HEK293T (cell line): ENCODE results near the gene RANGAP1.

Source experiments
- BHLHE40 ChIP-seq: fragments of 450-650 bp; IDR thresholded peaks from 2 replicates; pipeline ENCODE4 v1.6.1; 2016; ENCODE audit warnings: mild to moderate bottlenecking, moderate library complexity, borderline replicate concordance
- CTBP1 ChIP-seq: fragments of 450-650 bp; IDR thresholded peaks from 2 replicates; pipeline ENCODE4 v1.6.1; 2016; ENCODE audit warnings: borderline replicate concordance
- FOXA1 ChIP-seq: fragments of 450-650 bp; IDR thresholded peaks from 2 replicates; pipeline ENCODE4 v1.6.1; 2016; ENCODE audit warnings: mild to moderate bottlenecking
- FOXM1 ChIP-seq: fragments of 450-650 bp; IDR thresholded peaks from 2 replicates; pipeline ENCODE4 v1.6.1; 2017; ENCODE audit warnings: mild to moderate bottlenecking, borderline replicate concordance
- HDGF ChIP-seq: fragments of 450-650 bp; IDR thresholded peaks from 2 replicates; pipeline ENCODE4 v1.6.1; 2017; ENCODE audit warnings: antibody characterized with exemption, borderline replicate concordance
- L3MBTL2 ChIP-seq: fragments of 450-650 bp; conservative IDR thresholded peaks from 2 replicates; pipeline ENCODE4 v1.6.1; 2016; ENCODE audit warnings: mild to moderate bottlenecking
- NFRKB ChIP-seq: fragments of 450-650 bp; IDR thresholded peaks from 2 replicates; pipeline ENCODE4 v1.6.1; 2016; ENCODE audit warnings: mild to moderate bottlenecking, moderate library complexity
- SP1 ChIP-seq: fragments of 450-650 bp; IDR thresholded peaks from 2 replicates; pipeline ENCODE4 v1.6.1; 2017
- TARDBP ChIP-seq: fragments of 450-650 bp; IDR thresholded peaks from 2 replicates; pipeline ENCODE4 v1.6.1; 2016
- ZNF384 ChIP-seq: fragments of 450-650 bp; IDR thresholded peaks from 2 replicates; pipeline ENCODE4 v1.6.1; 2016

DNA sequence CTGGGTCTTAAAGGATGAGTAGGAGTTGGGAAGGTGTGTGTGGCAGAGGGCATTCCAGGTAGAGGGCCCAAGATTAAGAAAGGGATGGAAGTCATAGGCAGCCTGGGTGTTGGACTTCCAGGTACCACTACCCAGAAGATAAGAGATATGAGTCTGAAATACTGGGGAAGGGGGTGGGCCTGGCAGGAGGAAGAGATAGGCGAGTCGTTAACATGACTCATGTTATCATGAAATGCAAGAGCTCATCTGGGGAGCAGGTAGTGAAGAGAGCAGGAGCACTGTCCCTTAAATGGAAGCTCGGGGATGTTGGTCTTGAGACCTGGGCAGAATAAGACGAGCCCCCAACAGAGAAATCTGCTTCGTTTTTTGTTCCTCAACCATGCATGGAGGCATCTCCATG, 25.5 kb upstream of the RANGAP1 start:
- no peak for TF ChIP-seq FOXA1
- no peak for TF ChIP-seq HDGF
- TF ChIP-seq FOXM1: no peak
- no peak for TF ChIP-seq L3MBTL2
- no peak for TF ChIP-seq SP1
- no peak for TF ChIP-seq NFRKB
- TF ChIP-seq CTBP1: no peak
- no peak for TF ChIP-seq BHLHE40
- no peak for TF ChIP-seq TARDBP
- no peak for TF ChIP-seq ZNF384
